HUES6 (cell line): Measurements from ENCODE around the gene SELENON.

ENCODE experiments used
- H3K27ac ChIP-seq: 2 replicates; pipeline ENCODE4 v1.7.0; 2013; ENCODE audit warnings: low read depth, mild to moderate bottlenecking, low read length, inconsistent platforms
- H3K27me3 ChIP-seq: 2 replicates; pipeline ENCODE4 v1.6.1; 2013; ENCODE audit warnings: low read length; ENCODE audit not compliant: control insufficient read depth, insufficient read depth
- H3K36me3 ChIP-seq: 2 replicates; pipeline ENCODE4 v1.6.1; 2013; ENCODE audit warnings: low read length; ENCODE audit not compliant: control insufficient read depth, insufficient read depth
- H3K4me1 ChIP-seq: 2 replicates; pipeline ENCODE4 v1.6.1; 2013; ENCODE audit warnings: low read length; ENCODE audit not compliant: control insufficient read depth, insufficient read depth
- H3K4me3 ChIP-seq: 2 replicates; pipeline ENCODE4 v1.5.1; 2013; ENCODE audit warnings: low read depth, low read length
- H3K9ac ChIP-seq: one replicate; pipeline ENCODE4 v1.6.1; 2013; ENCODE audit warnings: mild to moderate bottlenecking, low read length
- H3K9me3 ChIP-seq: 2 replicates; pipeline ENCODE4 v1.6.1; 2013; ENCODE audit warnings: low read depth, low read length; ENCODE audit not compliant: control insufficient read depth, insufficient read depth

Gene SELENON

DNA sequence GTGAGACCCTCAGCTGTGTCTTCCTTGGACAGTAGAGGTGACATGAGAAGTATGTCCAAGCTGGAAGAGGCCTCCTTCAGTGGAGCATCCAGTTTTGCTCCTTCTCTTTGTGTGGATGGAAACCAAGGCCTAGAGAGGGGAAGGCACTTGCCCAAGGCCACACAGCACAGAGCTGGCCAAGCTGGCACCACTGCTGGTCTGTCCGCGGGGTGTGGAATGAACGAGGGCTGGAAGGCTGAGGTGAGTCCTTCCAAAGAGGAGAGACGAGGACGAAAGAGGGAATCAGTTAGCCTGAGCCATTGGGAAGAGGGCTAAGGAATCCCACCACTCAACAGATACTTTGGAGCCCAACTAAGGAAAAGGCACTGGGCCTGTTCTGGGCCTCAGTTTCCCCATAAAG is 27.8 kb upstream of the SELENON start:
- H3K4me3 ChIP-seq, result no peak overlapping the region
- H3K27ac ChIP-seq, result no peak overlapping the region
- H3K27me3 ChIP-seq, result no peaks in the 10 kb centered on the region
- H3K9ac ChIP-seq, result no peak overlapping the region
- peaks cover 46% of the 10 kb centered on the region for H3K4me1 ChIP-seq
- H3K36me3 ChIP-seq, result 0 out of 2 replicates have a peak, but pooled peaks cover 10% of the 10 kb centered on the region
- H3K9me3 ChIP-seq, result no peaks in the 10 kb centered on the region

DNA sequence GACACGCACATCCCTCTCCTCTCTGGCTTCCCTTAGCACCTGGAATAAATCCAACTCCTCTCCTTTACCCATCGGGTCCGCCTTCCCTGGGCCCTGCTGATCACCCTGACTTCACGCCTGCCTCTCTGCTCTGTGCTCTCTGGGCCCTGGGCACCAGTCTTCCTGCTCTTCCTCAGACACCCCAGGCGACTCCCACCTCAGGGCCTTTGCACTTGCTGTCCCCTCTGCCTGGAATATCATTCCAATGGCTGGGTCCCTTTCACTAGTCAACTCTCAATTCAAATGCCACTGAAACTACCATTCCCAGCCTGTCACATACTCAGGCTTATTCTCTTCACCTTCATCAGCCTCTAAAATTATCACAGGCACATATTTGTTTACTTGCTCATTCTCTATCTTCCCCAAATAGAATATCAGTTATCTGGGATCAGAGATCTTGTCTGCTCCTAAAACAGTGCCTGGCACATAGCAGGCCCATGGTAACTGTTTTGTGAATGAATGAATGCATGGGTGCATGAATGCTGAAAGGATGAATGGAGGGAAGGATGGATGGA is 27.2 kb upstream of the SELENON start:
- no peak overlapping the region for H3K4me3 ChIP-seq
- H3K27me3 ChIP-seq, result no peaks in the 10 kb centered on the region
- 0 out of 2 replicates have a peak, but pooled peaks cover 7% of the 10 kb centered on the region for H3K36me3 ChIP-seq
- H3K27ac ChIP-seq, result no peak overlapping the region
- H3K9me3 ChIP-seq, result no peaks in the 10 kb centered on the region
- no peak overlapping the region for H3K9ac ChIP-seq
- peaks cover 46% of the 10 kb centered on the region for H3K4me1 ChIP-seq

DNA sequence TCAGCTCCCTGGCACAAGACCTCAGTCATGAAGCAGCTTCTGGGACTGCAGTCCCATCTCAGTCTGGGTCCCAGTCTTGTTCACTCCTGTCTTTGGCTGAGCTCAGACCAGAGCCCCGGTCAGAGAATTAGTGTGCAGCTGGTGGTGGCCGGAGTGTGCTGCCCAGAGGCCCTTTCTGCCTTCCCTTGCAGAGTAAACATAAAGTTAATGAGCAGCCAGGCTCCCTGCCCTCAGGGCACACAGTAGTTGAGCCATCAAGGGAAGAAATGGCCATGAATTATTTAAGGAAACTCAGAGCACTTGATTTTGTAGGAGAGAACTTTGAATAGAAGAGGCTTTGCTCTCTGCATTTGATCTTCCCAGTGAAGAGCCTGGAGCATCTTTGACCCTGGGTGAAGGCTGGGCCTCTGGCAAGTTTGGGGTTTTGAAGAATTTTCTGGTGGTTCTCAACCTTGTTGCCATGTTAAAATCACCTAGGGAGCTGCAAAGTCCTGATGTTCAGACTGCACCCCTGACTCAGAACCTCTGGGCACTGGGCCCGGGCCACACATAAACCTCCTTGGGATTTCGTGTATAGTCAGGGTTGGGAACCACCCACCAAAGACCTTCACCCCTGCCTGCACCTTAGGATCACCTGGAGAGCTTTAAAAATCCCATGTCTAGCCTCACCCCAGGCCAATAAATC is 26.4 kb upstream of the SELENON start:
- Histone ChIP-seq H3K27me3 (no peaks in the 10 kb centered on the region), H3K4me3 (no peak overlapping the region), H3K27ac (no peak overlapping the region), H3K4me1 (peaks cover 47% of the 10 kb centered on the region), H3K9ac (no peak overlapping the region), H3K36me3 (0 out of 2 replicates have a peak, but pooled peaks cover 10% of the 10 kb centered on the region), H3K9me3 (no peaks in the 10 kb centered on the region)

DNA sequence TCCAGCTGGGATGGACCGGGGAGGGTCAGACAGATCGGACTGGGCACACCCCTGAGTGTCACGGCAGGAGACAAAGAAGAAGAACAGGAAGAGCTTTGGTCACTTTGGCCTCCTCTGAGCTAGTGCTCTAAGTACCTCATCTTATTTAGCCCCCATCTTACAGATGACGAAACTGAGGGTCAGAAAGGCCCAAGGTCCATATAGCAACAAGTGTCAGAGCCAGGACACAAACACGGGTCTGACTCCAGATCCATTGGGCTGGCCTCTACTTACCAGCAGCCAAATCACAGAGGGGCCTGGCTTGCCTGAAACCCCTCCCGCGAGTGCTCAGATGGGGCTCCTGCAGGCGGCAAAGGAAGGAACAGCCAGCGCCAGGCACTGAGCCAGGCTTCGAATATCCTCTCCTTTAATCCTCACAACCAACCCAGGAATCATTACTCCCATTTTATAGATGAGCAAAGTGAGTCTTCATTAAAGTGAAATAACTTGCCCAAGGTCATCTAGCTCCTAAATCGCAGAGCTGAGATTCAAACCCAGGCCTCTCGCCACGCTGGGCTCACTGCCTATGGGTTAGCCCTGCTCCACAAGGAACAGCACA is 25.7 kb upstream of the SELENON start:
- Histone ChIP-seq H3K9ac (no peak overlapping the region), H3K36me3 (0 out of 2 replicates have a peak, but pooled peaks cover 7% of the 10 kb centered on the region), H3K27ac (no peak overlapping the region), H3K4me3 (no peak overlapping the region), H3K9me3 (no peaks in the 10 kb centered on the region), H3K4me1 (peaks cover 54% of the 10 kb centered on the region), H3K27me3 (no peaks in the 10 kb centered on the region)

DNA sequence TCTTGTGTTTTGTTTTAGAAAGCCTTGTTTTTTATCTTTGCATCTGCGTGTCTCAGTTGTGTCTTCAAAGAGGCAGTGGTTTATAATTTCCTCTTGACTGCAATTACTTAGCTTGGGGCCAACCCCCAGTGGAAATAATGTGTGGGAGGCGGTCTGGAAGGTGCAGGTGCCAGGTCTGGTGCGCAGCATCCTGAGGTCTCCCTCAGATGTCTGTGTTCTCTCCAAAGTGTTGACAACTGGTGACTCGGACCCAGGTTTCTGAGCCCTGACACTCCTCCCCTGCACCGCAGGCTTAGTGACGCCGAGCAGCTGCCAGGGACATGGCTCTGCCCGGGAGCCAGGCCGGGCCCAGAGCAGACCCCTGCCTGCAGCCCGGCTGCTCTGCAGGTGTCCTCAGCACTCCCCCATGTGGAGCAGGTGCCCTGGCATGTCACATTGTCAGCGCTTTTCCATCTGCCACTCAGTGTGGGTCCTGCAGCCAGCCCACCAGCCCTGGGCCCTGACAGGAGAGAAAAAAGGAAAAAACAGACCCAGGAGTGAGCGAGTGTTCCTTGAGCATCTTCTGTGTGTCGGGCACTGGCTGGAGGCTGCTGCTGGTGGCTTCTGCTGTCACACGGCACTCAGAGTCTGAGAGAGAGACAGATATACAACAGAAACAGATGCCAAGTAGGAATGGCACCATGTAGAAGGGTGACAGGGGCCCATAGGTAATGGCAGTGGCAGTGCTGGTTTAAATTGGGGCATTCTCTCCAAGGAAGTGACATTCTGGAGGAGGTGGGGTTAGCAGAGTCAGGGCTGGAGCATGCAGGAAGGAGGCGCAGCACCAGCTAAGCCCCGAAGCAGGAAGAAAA is 24.8 kb upstream of the SELENON start:
- Histone ChIP-seq H3K4me3 (no peak overlapping the region), H3K9ac (no peak overlapping the region), H3K27ac (no peak overlapping the region), H3K4me1 (peaks cover 61% of the 10 kb centered on the region), H3K27me3 (no peaks in the 10 kb centered on the region), H3K9me3 (no peaks in the 10 kb centered on the region), H3K36me3 (0 out of 2 replicates have a peak, but pooled peaks cover 7% of the 10 kb centered on the region)

DNA sequence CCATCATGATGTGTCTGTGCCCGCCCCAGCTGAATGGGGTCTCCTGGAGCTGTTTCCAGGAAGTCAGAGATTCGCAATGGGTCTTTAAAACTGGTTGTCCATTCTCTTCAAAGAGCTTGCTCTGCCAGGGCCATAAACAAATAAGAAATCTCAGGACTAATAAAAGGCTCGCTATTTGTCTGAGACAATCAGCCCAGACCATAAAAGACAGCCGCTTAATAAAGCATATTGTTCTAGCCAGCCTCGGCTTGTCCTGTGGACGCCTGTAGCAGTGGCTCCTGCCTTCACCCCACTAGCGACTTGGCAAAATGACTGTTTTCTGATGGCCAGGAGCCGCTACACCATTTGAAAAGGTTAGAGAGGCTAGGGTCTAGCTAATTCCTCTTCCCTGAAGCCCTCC is 20.6 kb upstream of the SELENON start:
- H3K4me3 ChIP-seq, result no peak overlapping the region
- peaks cover 50% of the 10 kb centered on the region for H3K4me1 ChIP-seq
- H3K9ac ChIP-seq, result no peak overlapping the region
- H3K9me3 ChIP-seq, result no peaks in the 10 kb centered on the region
- no peaks in the 10 kb centered on the region for H3K27me3 ChIP-seq
- no peak overlapping the region for H3K27ac ChIP-seq
- H3K36me3 ChIP-seq, result 0 out of 2 replicates have a peak, but pooled peaks cover 3% of the 10 kb centered on the region

DNA sequence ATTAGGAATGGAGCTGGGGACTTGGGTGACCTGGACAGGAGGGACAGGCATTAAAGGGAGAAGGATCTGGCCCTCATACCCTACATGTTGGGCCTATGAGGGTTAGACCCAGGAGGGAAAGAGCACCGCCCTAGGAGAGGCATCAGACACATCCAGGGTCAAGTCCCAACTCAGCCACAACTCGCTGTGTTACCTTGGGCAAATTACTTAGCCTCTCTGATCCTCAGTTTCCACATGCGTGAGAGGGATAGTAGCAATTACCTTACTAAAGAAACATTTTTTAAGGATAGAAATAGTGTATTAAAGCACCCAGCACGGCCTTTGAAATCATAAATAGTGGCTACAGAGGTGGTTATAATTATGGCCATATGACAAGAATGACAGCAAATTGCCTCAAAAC is 20.1 kb upstream of the SELENON start:
- Histone ChIP-seq H3K9me3 (no peaks in the 10 kb centered on the region), H3K4me3 (no peak overlapping the region), H3K27me3 (no peaks in the 10 kb centered on the region), H3K9ac (no peak overlapping the region), H3K4me1 (peaks cover 50% of the 10 kb centered on the region), H3K36me3 (0 out of 2 replicates have a peak, but pooled peaks cover 3% of the 10 kb centered on the region), H3K27ac (no peak overlapping the region)

DNA sequence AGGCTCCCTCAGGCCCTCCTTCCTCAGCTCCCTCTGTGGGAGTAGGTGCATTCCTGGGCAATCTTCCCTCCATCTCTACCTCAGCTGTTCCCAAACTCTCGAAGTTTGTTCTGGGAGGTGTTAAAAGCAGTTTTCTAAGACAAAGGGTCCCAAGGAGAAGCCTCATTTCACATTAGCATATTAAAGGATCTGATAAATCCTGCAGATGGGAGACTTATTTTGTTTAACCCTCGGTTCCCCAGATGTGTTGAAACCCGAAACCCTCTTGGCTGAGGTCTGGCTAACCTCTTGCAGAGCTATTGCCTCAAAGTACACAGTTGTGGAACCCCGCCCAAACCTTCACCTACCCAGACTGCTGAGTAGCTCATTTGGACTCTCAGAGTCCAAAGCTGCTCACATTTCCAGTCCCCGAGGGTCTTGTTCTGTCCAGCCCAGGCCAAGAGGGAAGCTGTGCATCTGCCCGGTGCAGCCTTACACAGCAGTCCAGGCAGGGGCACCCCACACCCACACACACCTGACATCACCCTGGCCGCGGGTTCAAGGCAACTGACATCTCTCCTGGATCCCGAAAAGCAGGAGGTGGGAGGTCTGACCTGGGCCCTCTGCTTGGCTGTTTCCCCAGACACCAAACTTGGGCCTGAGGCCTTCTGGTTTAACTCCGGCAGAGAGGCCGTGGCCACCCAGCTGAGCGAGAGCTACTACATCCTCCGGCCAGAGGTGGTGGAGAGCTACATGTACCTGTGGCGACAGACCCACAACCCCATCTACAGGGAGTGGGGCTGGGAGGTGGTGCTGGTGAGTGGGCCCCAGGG is 19.5 kb upstream of the SELENON start:
- 0 out of 2 replicates have a peak, but pooled peaks cover 3% of the 10 kb centered on the region for H3K36me3 ChIP-seq
- peaks cover 44% of the 10 kb centered on the region for H3K4me1 ChIP-seq
- H3K27me3 ChIP-seq, result no peaks in the 10 kb centered on the region
- no peaks in the 10 kb centered on the region for H3K9me3 ChIP-seq
- H3K9ac ChIP-seq, result peak overlapping the region; percentile 30
- H3K4me3 ChIP-seq, result no peak overlapping the region
- no peak overlapping the region for H3K27ac ChIP-seq

DNA sequence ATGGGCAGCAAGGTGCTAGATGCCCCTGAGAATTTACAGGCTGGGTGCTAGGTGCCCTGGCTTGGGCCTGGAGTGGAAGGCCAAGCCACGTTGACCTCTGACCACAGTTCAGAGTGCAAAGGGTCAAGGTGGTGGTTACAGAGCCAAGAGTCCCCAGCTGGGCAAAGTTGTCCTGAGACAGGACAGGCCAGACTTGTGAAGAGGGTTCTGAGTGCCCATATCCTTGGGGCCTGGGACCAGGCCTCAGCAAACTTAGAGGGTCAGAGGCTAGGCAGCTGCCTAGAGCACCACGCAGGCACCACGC is 18.9 kb upstream of the SELENON start:
- Histone ChIP-seq H3K9ac (peak overlapping the region; percentile 30), H3K4me1 (peaks cover 43% of the 10 kb centered on the region), H3K36me3 (0 out of 2 replicates have a peak, but pooled peaks cover 3% of the 10 kb centered on the region), H3K9me3 (no peaks in the 10 kb centered on the region), H3K27ac (no peak overlapping the region), H3K4me3 (no peak overlapping the region), H3K27me3 (no peaks in the 10 kb centered on the region)

DNA sequence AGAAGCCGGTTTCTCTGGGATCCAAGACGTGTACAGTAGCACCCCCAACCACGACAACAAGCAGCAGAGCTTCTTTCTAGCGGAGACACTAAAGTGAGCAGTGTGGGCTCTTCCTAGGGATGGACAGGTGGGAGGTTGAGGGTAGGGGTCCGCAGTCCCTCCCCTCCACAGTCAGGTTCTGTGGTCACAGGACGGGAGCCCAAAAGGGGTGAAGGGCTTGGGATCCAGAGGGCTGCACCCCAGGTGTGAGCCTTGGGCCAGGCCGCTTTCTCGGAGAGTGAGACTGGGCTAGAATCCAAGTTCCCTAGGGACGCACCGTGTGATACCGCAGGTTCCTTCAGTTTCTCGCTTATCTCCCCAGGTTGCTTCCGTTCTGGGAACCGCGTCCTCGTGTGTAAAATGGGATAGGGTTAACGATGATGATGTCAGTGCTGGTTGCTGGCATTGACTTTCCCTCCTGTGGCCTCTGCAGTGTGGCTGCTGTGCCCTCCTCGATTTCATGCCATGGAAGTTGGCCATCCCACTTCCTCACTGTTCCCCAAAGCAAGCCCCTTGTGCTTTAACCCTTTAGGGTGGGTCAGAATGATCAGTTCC is 17.3 kb upstream of the SELENON start:
- no peak overlapping the region for H3K27ac ChIP-seq
- no peaks in the 10 kb centered on the region for H3K9me3 ChIP-seq
- no peak overlapping the region for H3K4me3 ChIP-seq
- no peaks in the 10 kb centered on the region for H3K27me3 ChIP-seq
- H3K4me1 ChIP-seq, result peaks cover 48% of the 10 kb centered on the region
- H3K36me3 ChIP-seq, result 0 out of 2 replicates have a peak, but pooled peaks cover 3% of the 10 kb centered on the region
- no peak overlapping the region for H3K9ac ChIP-seq
